ENCODE data around the gene FBXL17. TPM values are rescaled to one million over a fixed set of nuclear protein-coding genes. Genes with fewer than 3 reads are reported as not detected.
A peak's percentile ranks its signal among the peaks of the same experiment; 100 is the strongest.
"Not testable (repeated sequence)": the region's sequence is repeated elsewhere in the genome, so short reads cannot be mapped to it uniquely, and the experiment has no call there.

Gene FBXL17
- polyA plus RNA-seq, 5 donors, result 14.5 to 22.6 (median 21.9) TPM

GRCh38 chr5:108171759-108172158 lies 210.1 kb downstream of the FBXL17 start:
- no peak for DNase-seq

- peak in 1 of 2 donors; percentile 24 for DNase-seq
These were observed 213.0 kb downstream of the FBXL17 start for GRCh38 chr5:108168915-108169314.

- DNase-seq, result no peak
These were observed 214.7 kb downstream of the FBXL17 start for GRCh38 chr5:108167174-108167573.

- DNase-seq, result no peak
These were observed 217.3 kb downstream of the FBXL17 start for GRCh38 chr5:108164574-108164973.

- not testable (repeated sequence) for DNase-seq
These were observed 229.0 kb downstream of the FBXL17 start for GRCh38 chr5:108152854-108153253.

GRCh38 chr5:108149369-108149768 lies 232.5 kb downstream of the FBXL17 start:
- no peak for DNase-seq

GRCh38 chr5:108148715-108149139 lies 233.2 kb downstream of the FBXL17 start:
- no peak for DNase-seq

GRCh38 chr5:108146222-108146621 lies 235.7 kb downstream of the FBXL17 start:
- DNase-seq, result no peak

- DNase-seq, result no peak
These were observed 236.5 kb downstream of the FBXL17 start for GRCh38 chr5:108145351-108145750.

GRCh38 chr5:108144332-108144731 lies 237.6 kb downstream of the FBXL17 start:
- DNase-seq, result no peak

GRCh38 chr5:108143581-108143980 lies 238.3 kb downstream of the FBXL17 start:
- no peak for DNase-seq

GRCh38 chr5:108141676-108142075 lies 240.2 kb downstream of the FBXL17 start:
- no peak for DNase-seq

GRCh38 chr5:108136493-108136892 lies 245.4 kb downstream of the FBXL17 start:
- no peak for DNase-seq

GRCh38 chr5:108129129-108129528 lies 252.8 kb downstream of the FBXL17 start:
- no peak for DNase-seq

GRCh38 chr5:108125771-108126511 lies 256.0 kb downstream of the FBXL17 start:
- no peak for DNase-seq

GRCh38 chr5:108124596-108124995 lies 257.3 kb downstream of the FBXL17 start:
- no peak for DNase-seq

GRCh38 chr5:108122702-108123101 lies 259.2 kb downstream of the FBXL17 start:
- no peak for DNase-seq

- no peak for DNase-seq
These were observed 262.9 kb downstream of the FBXL17 start for GRCh38 chr5:108118813-108119514.

GRCh38 chr5:108115673-108116072 lies 266.2 kb downstream of the FBXL17 start:
- no peak for DNase-seq

GRCh38 chr5:108113950-108114349 lies 267.9 kb downstream of the FBXL17 start:
- DNase-seq, result no peak

GRCh38 chr5:108111736-108112135 lies 270.2 kb downstream of the FBXL17 start:
- no peak for DNase-seq

GRCh38 chr5:108109059-108109458 lies 272.8 kb downstream of the FBXL17 start:
- no peak for DNase-seq

- DNase-seq, result no peak
These were observed 277.4 kb downstream of the FBXL17 start for GRCh38 chr5:108104448-108104847.

Measured in right lung (tissue), 5 donors.